HG03025 (cell line): ENCODE measurements around the gene PTCHD1.

ENCODE experiments used
- ATAC-seq: cut with Tn5 transposase; IDR thresholded peaks from one replicate; pipeline ENCODE4 v1.9.1; 2021; ENCODE audit warnings: mild to moderate bottlenecking, moderate library complexity; ENCODE audit not compliant: unreplicated experiment, low FRiP score

Gene PTCHD1

DNA sequence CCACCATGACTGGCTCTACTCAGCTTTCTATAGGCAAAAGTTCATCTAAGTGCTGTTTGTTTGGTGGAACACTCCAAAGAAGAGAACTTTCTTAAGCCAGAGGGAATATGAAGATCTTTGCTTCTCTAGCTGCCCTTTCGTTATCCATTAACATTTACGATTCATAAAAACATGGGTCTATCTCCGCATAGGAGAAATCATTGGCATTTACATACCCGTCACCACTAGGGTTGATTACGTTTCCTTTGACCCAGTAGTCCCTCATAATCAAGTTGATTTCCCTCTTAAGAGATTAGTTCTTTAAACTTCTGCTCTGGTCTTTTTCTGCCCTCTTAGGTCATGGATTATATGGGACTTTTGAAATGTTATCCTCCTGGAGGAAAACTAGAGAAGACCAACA, 57.5 kb downstream of the PTCHD1 start:
- no peak for ATAC-seq

DNA sequence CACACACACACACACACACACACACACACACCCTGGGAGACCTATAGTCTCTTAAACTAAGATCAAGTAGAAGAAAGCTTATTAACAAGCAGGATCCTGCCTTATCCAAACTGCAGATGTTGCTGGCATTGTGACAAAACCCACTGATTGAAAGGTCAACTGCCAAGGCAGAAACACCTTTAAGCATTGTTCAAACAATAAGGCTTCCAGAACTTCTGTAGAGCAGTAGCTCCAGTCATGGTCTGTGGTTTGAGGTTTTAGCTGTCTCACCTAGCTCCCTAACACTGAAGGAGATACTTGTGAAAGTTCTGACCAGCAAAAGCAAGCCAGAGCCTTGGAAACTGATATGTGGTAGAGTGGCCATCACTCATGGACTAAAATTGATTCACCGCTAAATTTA, 59.8 kb downstream of the PTCHD1 start:
- ATAC-seq: no peak

- ATAC-seq: no peak
Observed at GRCh38 chrX:23396263-23396662, 61.6 kb downstream of the PTCHD1 start.

GRCh38 chrX:23398570-23398969, 63.9 kb downstream of the PTCHD1 start:
- ATAC-seq: no peak

- ATAC-seq: no peak
Observed at GRCh38 chrX:23403849-23404248, 69.2 kb downstream of the PTCHD1 start.

GRCh38 chrX:23422912-23423311, 88.3 kb downstream of the PTCHD1 start:
- no peak for ATAC-seq

DNA sequence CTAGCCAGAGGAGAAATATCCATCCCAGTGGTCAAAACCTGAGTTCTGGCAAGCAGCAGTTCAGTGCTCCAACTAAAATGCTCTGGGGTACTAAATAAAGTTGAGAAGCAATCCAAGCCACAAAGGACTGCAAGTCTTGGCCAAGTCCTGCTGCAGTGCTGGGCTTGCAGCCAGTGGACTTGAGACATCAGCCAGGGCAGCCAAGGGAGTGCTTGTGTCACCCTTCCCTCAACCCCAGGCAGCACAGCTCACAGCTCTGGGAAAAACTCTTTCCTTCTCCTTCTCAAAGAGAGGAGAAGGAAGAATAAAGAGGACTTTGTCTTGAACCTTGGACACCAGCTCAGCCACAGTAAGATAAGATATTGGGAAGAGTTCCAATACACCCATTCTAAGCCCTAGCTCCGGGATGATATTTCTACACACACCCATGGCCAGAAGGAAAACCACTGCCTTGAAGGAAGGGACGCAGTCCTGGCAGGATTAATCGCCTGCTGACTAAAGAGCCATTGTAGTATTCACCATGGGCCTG, 99.8 kb downstream of the PTCHD1 start:
- ATAC-seq: no peak

- ATAC-seq: no peak
Observed at GRCh38 chrX:23435108-23435507, 100.5 kb downstream of the PTCHD1 start.

DNA sequence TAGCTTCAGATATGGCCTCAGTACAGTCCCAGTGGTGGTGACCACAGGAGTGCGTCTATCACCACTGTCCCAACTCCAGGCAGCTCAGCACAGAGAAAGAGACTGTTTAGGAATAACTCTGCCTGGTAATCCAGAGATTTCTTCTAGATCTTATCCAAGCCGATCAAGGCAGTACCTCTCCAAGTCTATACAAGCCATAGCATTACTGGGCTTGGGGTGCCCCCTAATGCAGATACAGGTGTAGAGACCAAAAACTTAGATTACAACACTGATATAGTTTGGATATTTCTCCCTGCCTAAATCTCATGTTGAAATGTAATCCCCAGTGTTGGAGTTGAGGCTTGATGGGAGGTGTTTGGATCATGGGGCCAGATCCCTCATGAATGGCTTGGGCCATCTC, 100.9 kb downstream of the PTCHD1 start:
- no peak for ATAC-seq

GRCh38 chrX:23436875-23437274, 102.2 kb downstream of the PTCHD1 start:
- ATAC-seq: no peak

DNA sequence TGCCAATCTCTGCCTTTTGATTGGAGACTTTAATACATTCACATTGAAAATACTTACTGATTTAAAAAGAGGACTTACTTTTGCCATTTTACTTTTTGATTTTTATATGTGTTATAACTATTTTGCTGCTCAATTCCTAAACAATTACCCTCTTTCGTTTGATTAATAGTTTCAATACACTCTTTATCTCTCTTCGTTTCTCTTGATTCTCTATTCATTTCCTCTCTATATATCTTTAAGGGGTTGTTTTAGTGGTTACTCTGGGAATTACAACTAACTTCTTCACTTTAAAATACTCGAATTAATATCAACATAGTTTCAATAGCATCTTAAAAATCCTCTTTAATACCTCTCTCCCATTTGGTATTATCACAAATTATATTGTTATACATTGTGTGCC, 116.6 kb downstream of the PTCHD1 start:
- no peak for ATAC-seq
